Measurements from ENCODE around the gene LY6G6C.

LY6G6C gene

GRCh38 chr6:31715022-31715958 is 6.3 kb downstream of the LY6G6C start, which contains the start of gene LY6G6D:
TSS of gene LY6G6D (plus strand) at chr6:31715348. CDS start at chr6:31715356, 8 bp downstream.
- ATAC-seq (ENCODE audit: low read depth), result no peak
- Histone ChIP-seq H3K27ac (ENCODE audit: poor library complexity, severe bottlenecking) (no peak within 1 kb of the TSS), H3K36me3 (ENCODE audit: low read depth) (no peaks in the 10 kb centered on the region), H3K27me3 (ENCODE audit: insufficient read depth, poor library complexity, severe bottlenecking) (no peaks in the 10 kb centered on the region), H3K4me1 (ENCODE audit: insufficient read depth, poor library complexity, severe bottlenecking) (peaks cover 21% of the 10 kb centered on the region), H3K9me3 (ENCODE audit: severe bottlenecking) (no peaks in the 10 kb centered on the region), H3K4me3 (ENCODE audit: severe bottlenecking) (no peak within 1 kb of the TSS)
- TF ChIP-seq CTCF (IDR thresholded peaks at IDR 0.05; ENCODE audit: poor library complexity, severe bottlenecking), result no peak
- no peak for DNase-seq (ENCODE audit: low spot score)

GRCh38 chr6:31713991-31714684 is 7.4 kb downstream of the LY6G6C start:
- no peaks in the 10 kb centered on the region for H3K36me3 ChIP-seq (ENCODE audit: low read depth)
- no peaks in the 10 kb centered on the region for H3K9me3 ChIP-seq (ENCODE audit: severe bottlenecking)
- ATAC-seq (ENCODE audit: low read depth) (no peak), DNase-seq (ENCODE audit: low spot score) (no peak)
- no peak overlapping the region for H3K4me3 ChIP-seq (ENCODE audit: severe bottlenecking)
- H3K27me3 ChIP-seq (ENCODE audit: insufficient read depth, poor library complexity, severe bottlenecking), result no peaks in the 10 kb centered on the region
- peaks cover 21% of the 10 kb centered on the region for H3K4me1 ChIP-seq (ENCODE audit: insufficient read depth, poor library complexity, severe bottlenecking)
- H3K27ac ChIP-seq (ENCODE audit: poor library complexity, severe bottlenecking), result no peak overlapping the region
- TF ChIP-seq CTCF (IDR thresholded peaks at IDR 0.05; ENCODE audit: poor library complexity, severe bottlenecking), result no peak

GRCh38 chr6:31713465-31713864 is 8.1 kb downstream of the LY6G6C start:
- Histone ChIP-seq H3K4me3 (ENCODE audit: severe bottlenecking) (no peak overlapping the region), H3K36me3 (ENCODE audit: low read depth) (no peaks in the 10 kb centered on the region), H3K27ac (ENCODE audit: poor library complexity, severe bottlenecking) (no peak overlapping the region), H3K4me1 (ENCODE audit: insufficient read depth, poor library complexity, severe bottlenecking) (peaks cover 17% of the 10 kb centered on the region), H3K27me3 (ENCODE audit: insufficient read depth, poor library complexity, severe bottlenecking) (no peaks in the 10 kb centered on the region), H3K9me3 (ENCODE audit: severe bottlenecking) (no peaks in the 10 kb centered on the region)
- DNase-seq (ENCODE audit: low spot score) (no peak), ATAC-seq (ENCODE audit: low read depth) (no peak)
- no peak for TF ChIP-seq CTCF (IDR thresholded peaks at IDR 0.05; ENCODE audit: poor library complexity, severe bottlenecking)

GRCh38 chr6:31712296-31712695 is 9.2 kb downstream of the LY6G6C start:
- no peak overlapping the region for H3K4me3 ChIP-seq (ENCODE audit: severe bottlenecking)
- H3K9me3 ChIP-seq (ENCODE audit: severe bottlenecking), result no peaks in the 10 kb centered on the region
- no peaks in the 10 kb centered on the region for H3K27me3 ChIP-seq (ENCODE audit: insufficient read depth, poor library complexity, severe bottlenecking)
- H3K27ac ChIP-seq (ENCODE audit: poor library complexity, severe bottlenecking), result no peak overlapping the region
- TF ChIP-seq CTCF (IDR thresholded peaks at IDR 0.05; ENCODE audit: poor library complexity, severe bottlenecking), result peak; percentile 36
- H3K36me3 ChIP-seq (ENCODE audit: low read depth), result no peaks in the 10 kb centered on the region
- DNase-seq (ENCODE audit: low spot score), result no peak
- peak; percentile 77 for ATAC-seq (ENCODE audit: low read depth)
- peaks cover 5% of the 10 kb centered on the region for H3K4me1 ChIP-seq (ENCODE audit: insufficient read depth, poor library complexity, severe bottlenecking)

Data from RWPE2 (cell line).